LNCAP (cell line): Measurements from ENCODE around the gene LDHAL6B.
A peak's percentile ranks its signal among the peaks of the same experiment; 100 is the strongest.

Experiments used
- CTCF ChIP-seq: fragments of 450-650 bp; IDR thresholded peaks from 2 replicates; pipeline ENCODE4 v1.5.1; 2017; ENCODE audit warnings: mild to moderate bottlenecking

Gene LDHAL6B

DNA sequence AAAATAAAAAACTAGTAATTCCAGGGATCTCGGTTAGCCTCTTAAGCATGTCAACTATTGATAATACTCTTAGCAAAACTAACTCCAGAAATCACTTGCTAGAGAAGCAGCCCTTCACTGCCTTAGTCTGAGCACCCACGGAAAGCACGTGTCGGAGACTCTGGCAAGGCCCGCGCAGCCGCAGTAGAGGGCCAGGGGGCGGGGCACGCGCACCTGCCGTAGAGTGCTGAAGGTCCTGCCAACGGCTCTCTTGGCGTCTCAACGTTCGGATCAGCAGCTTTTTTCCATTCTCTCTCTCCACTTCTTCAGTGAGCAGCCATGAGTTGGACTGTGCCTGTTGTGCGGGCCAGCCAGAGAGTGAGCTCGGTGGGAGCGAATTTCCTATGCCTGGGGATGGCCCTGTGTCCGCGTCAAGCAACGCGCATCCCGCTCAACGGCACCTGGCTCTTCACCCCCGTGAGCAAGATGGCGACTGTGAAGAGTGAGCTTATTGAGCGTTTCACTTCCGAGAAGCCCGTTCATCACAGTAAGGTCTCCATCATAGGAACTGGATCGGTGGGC lies at the start of gene LDHAL6B:
TSS of gene LDHAL6B (plus strand) at position 221 of the 561 bp plus-strand sequence. CDS start at position 319, 98 bp downstream.
- TF ChIP-seq CTCF: no peak

- TF ChIP-seq CTCF: no peak
These were observed 49.2 kb upstream of the LDHAL6B start for GRCh38 chr15:59157396-59157795.

- no peak for TF ChIP-seq CTCF
These were observed 48.6 kb upstream of the LDHAL6B start for GRCh38 chr15:59157840-59158700.

GRCh38 chr15:59158701-59159034 lies 48.0 kb upstream of the LDHAL6B start:
- no peak for TF ChIP-seq CTCF

- TF ChIP-seq CTCF: no peak
These were observed 47.4 kb upstream of the LDHAL6B start for GRCh38 chr15:59159210-59159609.

GRCh38 chr15:59160880-59161593 lies 45.6 kb upstream of the LDHAL6B start:
- peak; percentile 28; the same call in 1 of the 2 replicates for TF ChIP-seq CTCF

DNA sequence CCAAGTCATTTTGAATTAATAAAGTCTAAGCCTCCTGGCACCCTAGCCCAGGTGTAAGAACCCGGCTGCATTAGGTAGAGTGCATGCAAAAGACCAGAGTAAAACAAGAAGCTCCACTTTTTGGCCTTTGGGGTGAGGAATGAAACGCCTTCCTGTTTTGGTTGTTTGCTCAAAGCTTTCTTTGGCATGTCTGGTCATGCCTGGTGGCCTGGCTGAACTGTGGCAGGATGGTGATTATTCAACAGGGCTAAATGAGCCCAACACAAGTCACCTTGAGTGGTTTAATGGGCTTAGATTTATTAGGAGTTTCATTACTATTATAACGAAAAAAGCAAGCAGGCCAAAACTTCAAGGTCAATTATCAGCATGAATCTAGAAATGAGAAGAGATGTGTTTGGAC lies 40.9 kb upstream of the LDHAL6B start:
- TF ChIP-seq CTCF: no peak
